Type B pancreatic cell (in vitro differentiated cells): ENCODE results near the gene RACGAP1. TPM values are rescaled to one million over a fixed set of nuclear protein-coding genes. Genes with fewer than 3 reads are reported as not detected.
A peak's percentile ranks its signal among the peaks of the same experiment; 100 is the strongest.

ENCODE experiments used
- DNase-seq: peaks from one replicate; pipeline ENCODE4 v3.0.0; 2021; ENCODE audit warnings: mixed read lengths; ENCODE audit not compliant: unreplicated experiment; ENCODE audit errors: extremely low spot score
- H3K27ac Mint-ChIP-seq: 2 replicates; pipeline ENCODE4 v1.8.0; 2021; ENCODE audit warnings: mild to moderate bottlenecking, mixed read lengths
- H3K27me3 Mint-ChIP-seq: 2 replicates; pipeline ENCODE4 v1.8.0; 2021; ENCODE audit warnings: mixed read lengths
- H3K36me3 Mint-ChIP-seq: 2 replicates; pipeline ENCODE4 v1.8.0; 2021; ENCODE audit warnings: mixed read lengths
- H3K4me1 Mint-ChIP-seq: one replicate; pipeline ENCODE4 v1.8.0; 2021; ENCODE audit warnings: mixed read lengths; ENCODE audit not compliant: unreplicated experiment
- H3K4me3 Mint-ChIP-seq: 2 replicates; pipeline ENCODE4 v1.8.0; 2021; ENCODE audit warnings: mild to moderate bottlenecking, mixed read lengths
- H3K9me3 Mint-ChIP-seq: 2 replicates; pipeline ENCODE4 v1.8.0; 2021; ENCODE audit warnings: mixed read lengths
- long read RNA-seq: library from polyadenylated mRNA; unstranded; transcript quantifications from one replicate; pipeline ENCODE4 v2.0.0, GENCODE V29; 2020
- total RNA-seq: library from RNA; stranded (reverse); gene quantifications from 2 replicates; pipeline ENCODE4 v1.2.1, GENCODE V29; 2021; ENCODE audit warnings: low replicate concordance
- TF ChIP-seq, protein P1 (sequence below): fragments of 200-600 bp; sonication (generic); conservative IDR thresholded peaks from 2 replicates; pipeline ENCODE4 v1.5.0; 2021; ENCODE audit warnings: antibody characterized with exemption, mild to moderate bottlenecking

The RACGAP1 gene, protein sequence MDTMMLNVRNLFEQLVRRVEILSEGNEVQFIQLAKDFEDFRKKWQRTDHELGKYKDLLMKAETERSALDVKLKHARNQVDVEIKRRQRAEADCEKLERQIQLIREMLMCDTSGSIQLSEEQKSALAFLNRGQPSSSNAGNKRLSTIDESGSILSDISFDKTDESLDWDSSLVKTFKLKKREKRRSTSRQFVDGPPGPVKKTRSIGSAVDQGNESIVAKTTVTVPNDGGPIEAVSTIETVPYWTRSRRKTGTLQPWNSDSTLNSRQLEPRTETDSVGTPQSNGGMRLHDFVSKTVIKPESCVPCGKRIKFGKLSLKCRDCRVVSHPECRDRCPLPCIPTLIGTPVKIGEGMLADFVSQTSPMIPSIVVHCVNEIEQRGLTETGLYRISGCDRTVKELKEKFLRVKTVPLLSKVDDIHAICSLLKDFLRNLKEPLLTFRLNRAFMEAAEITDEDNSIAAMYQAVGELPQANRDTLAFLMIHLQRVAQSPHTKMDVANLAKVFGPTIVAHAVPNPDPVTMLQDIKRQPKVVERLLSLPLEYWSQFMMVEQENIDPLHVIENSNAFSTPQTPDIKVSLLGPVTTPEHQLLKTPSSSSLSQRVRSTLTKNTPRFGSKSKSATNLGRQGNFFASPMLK
- total RNA-seq: 32.4 and 70.6 TPM in 2 replicates
- long read RNA-seq, transcript RACGAP1-203 (17 exons, 3,080 nt): minor isoform, 12 of 46 reads
- long read RNA-seq, transcript RACGAP1-201 (17 exons, 3,073 nt): major isoform, 16 of 46 reads
- long read RNA-seq, partial matches to known transcripts: 4 of 46 reads
- long read RNA-seq, other reads (novel, unspliced or antisense): 14 of 46 reads

DNA sequence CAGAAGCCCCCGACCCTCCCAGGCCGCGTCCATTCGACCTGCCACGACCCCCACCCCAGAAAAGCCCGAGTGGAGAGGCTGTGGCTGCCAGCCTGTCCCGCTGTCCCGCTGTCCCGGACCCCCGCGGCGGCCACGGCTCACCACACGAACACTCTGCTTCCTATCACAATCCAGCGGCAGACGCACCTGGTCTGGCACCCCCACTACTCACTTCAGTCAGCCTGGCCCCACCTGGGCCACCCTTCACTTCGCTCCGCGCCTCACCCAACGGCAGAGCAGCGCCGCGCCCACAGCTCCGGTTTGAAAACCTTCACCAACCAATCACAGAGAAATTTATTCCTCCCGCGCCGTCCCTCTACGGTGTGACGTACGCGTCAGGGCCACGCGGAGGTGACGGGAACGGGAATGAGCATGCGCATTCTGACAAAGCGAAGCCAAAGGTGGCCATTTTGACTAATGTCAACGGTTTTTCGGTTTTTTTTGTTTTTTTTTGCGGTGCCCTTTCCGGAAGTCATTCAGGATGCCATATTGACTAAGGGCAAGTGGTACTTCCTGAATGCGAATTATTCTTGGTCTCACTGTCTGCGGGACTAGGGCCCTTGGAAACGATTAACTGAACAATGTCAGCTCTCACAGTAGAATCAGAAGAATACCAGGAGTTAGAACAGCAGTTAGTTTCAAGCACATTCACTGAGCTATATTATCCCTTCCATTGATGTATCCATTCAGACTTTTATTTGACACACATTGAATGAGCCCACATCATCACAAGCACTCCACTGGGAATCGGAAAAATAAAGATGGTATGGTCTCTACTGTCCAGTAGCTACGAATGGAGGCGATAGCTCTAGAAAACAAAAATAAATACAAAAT, at the start of gene RACGAP1:
Gene RACGAP1, minus strand, starts transcription at position 308 of the 873 bp plus-strand sequence. CDS start 8,779 bp downstream, outside the sequence.
- Mint-ChIP-seq H3K4me1 (peaks cover 26% of the 10 kb centered on the region), H3K27ac (peak within 1 kb of the TSS; percentile 97), H3K36me3 (peaks cover 13% of the 10 kb centered on the region), H3K9me3 (peaks cover 3% of the 10 kb centered on the region), H3K4me3 (peak within 1 kb of the TSS; percentile 99), H3K27me3 (no peaks in the 10 kb centered on the region)
- TF ChIP-seq, protein P1, sequence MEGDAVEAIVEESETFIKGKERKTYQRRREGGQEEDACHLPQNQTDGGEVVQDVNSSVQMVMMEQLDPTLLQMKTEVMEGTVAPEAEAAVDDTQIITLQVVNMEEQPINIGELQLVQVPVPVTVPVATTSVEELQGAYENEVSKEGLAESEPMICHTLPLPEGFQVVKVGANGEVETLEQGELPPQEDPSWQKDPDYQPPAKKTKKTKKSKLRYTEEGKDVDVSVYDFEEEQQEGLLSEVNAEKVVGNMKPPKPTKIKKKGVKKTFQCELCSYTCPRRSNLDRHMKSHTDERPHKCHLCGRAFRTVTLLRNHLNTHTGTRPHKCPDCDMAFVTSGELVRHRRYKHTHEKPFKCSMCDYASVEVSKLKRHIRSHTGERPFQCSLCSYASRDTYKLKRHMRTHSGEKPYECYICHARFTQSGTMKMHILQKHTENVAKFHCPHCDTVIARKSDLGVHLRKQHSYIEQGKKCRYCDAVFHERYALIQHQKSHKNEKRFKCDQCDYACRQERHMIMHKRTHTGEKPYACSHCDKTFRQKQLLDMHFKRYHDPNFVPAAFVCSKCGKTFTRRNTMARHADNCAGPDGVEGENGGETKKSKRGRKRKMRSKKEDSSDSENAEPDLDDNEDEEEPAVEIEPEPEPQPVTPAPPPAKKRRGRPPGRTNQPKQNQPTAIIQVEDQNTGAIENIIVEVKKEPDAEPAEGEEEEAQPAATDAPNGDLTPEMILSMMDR: no peak
- DNase-seq: peak; percentile 95

DNA sequence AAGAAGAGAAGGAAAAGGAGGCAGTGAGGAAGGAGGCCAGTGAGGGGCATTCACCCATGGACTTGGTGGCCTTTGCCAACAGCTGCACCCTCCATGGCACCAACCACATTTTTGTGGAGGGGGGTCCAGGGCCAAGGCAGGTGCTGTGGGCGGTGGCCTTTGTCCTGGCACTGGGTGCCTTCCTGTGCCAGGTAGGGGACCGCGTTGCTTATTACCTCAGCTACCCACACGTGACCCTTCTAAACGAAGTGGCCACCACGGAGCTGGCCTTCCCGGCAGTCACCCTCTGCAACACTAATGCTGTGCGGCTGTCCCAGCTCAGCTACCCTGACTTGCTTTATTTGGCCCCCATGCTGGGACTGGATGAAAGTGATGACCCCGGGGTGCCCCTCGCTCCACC, 48.4 kb upstream of the RACGAP1 start:
- peaks cover 5% of the 10 kb centered on the region for H3K27me3 Mint-ChIP-seq
- H3K4me3 Mint-ChIP-seq: no peak overlapping the region
- TF ChIP-seq, protein P1: no peak
- DNase-seq: no peak
- H3K36me3 Mint-ChIP-seq: no peaks in the 10 kb centered on the region
- no peak overlapping the region for H3K27ac Mint-ChIP-seq
- peaks cover 29% of the 10 kb centered on the region for H3K4me1 Mint-ChIP-seq
- H3K9me3 Mint-ChIP-seq: no peaks in the 10 kb centered on the region

DNA sequence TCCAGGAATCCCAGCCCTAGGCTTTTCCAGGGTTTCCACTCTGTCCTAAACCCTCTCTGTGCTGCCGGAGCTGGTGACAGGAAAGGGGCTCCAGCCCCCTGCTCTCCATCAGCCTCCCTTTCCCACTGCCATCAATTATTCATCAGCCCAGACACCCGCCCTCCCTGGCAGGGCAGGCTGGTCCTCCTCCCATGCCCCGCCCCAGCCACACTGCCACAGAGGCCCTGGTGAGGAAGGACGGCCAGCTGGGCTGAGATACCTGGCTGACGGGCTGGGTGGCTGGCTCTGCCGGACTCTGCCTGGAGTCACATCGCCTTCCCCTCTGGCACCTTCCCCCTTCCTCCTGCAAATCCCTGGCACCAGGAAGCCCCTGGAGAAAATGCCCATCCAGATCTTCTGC, 47.9 kb upstream of the RACGAP1 start:
- Mint-ChIP-seq H3K4me1 (peaks cover 29% of the 10 kb centered on the region), H3K27me3 (peaks cover 5% of the 10 kb centered on the region), H3K4me3 (no peak overlapping the region), H3K9me3 (no peaks in the 10 kb centered on the region), H3K27ac (no peak overlapping the region), H3K36me3 (no peaks in the 10 kb centered on the region)
- TF ChIP-seq, protein P1: no peak
- no peak for DNase-seq

DNA sequence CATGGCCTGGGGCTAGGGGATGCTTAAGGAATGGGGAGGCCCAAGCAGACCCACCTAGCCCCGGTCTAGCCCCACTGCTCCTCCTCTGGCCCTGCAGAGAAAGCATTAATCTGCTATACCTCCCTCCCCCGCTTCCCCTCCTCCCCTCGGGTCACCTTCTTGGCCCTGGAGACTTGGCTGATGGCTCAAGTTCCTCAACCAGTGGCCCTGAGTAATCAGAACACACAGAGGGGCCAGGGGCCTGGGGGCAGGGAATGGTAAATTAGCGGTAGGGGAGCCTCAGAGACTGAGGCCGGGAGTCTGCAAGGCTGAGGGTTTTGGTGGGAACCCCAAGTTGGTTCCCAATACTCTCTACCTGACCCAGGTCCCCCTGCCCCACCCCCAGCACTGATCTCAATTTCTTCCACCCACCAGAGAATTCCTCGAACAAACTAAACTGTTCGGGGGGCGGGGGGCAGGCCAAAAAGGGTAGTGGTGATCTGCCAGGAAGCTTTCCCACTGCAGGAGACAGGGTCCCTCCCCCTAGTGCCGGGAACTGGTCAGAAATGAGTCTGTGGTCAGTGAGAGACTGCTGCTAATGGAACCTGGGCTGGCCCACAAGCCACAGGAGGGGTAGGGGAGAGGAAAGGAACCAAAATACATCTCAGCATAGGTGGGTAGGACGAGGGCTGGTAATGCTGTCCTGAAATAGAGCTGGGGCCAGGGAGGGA, 47.1 kb upstream of the RACGAP1 start:
- H3K27me3 Mint-ChIP-seq: peaks cover 5% of the 10 kb centered on the region
- H3K4me1 Mint-ChIP-seq: peaks cover 29% of the 10 kb centered on the region
- TF ChIP-seq, protein P1: no peak
- H3K27ac Mint-ChIP-seq: peak overlapping the region; percentile 31
- H3K9me3 Mint-ChIP-seq: no peaks in the 10 kb centered on the region
- DNase-seq: no peak
- no peak overlapping the region for H3K4me3 Mint-ChIP-seq
- H3K36me3 Mint-ChIP-seq: no peaks in the 10 kb centered on the region
